ES-I3 (cell line): ENCODE results near the gene VEZT.

Source experiments
- H3K36me3 ChIP-seq: 2 replicates; pipeline ENCODE4 v1.6.1; 2013; ENCODE audit warnings: mild to moderate bottlenecking, low read length, control low read depth, moderate library complexity; ENCODE audit not compliant: insufficient read depth
- H3K4me1 ChIP-seq: 2 replicates; pipeline ENCODE4 v1.6.1; 2013; ENCODE audit warnings: mild to moderate bottlenecking, control low read depth, low read length; ENCODE audit not compliant: insufficient read depth
- H3K9ac ChIP-seq: 2 replicates; pipeline ENCODE4 v1.6.1; 2013; ENCODE audit warnings: low read depth, mild to moderate bottlenecking, low read length, moderate library complexity
- H3K9me3 ChIP-seq: 2 replicates; pipeline ENCODE4 v1.6.1; 2013; ENCODE audit warnings: mild to moderate bottlenecking, low read length, moderate library complexity; ENCODE audit not compliant: control insufficient read depth, insufficient read depth

VEZT gene

GRCh38 chr12:95349291-95349690 lies 131.7 kb downstream of the VEZT start:
- Histone ChIP-seq H3K4me1 (no peaks in the 10 kb centered on the region), H3K36me3 (no peaks in the 10 kb centered on the region), H3K9me3 (no peaks in the 10 kb centered on the region), H3K9ac (no peak overlapping the region)

GRCh38 chr12:95351748-95352147 lies 134.1 kb downstream of the VEZT start:
- Histone ChIP-seq H3K4me1 (no peaks in the 10 kb centered on the region), H3K36me3 (no peaks in the 10 kb centered on the region), H3K9me3 (no peaks in the 10 kb centered on the region), H3K9ac (no peak overlapping the region)
